K562 (cell line): Measurements from ENCODE around the gene TCIRG1. TPM values are rescaled to one million over a fixed set of nuclear protein-coding genes. Genes with fewer than 3 reads are reported as not detected.

ENCODE experiments used
- CBX3 ChIP-seq, 2 experiments: IDR thresholded peaks; 1 replicate in 1 of 2; 2 replicates in 1 of 2; pipeline ENCODE4 v1.6.1; 2012; ENCODE audit warnings: inconsistent platforms in 2 of 2, low read length in 2 of 2, borderline replicate concordance in 1 of 2, control low read depth in 1 of 2
- CREB3L1 ChIP-seq: fragments of 450-650 bp; IDR thresholded peaks from 2 replicates; pipeline ENCODE4 v1.6.1; 2014; ENCODE audit warnings: low read depth, mild to moderate bottlenecking, moderate library complexity, borderline replicate concordance
- CXXC5 ChIP-seq: fragments of 250-450 bp; sonication (Bioruptor Pico); IDR thresholded peaks from 2 replicates; pipeline ENCODE4 v1.8.0; 2022; ENCODE audit warnings: inconsistent platforms, mild to moderate bottlenecking, moderate library complexity
- DPF2 ChIP-seq: fragments of 450-650 bp; IDR thresholded peaks from 2 replicates; pipeline ENCODE4 v1.6.1; 2016
- ELF2 ChIP-seq: fragments of 250-450 bp; sonication (Bioruptor Pico); IDR thresholded peaks from 2 replicates; pipeline ENCODE4 v1.5.0; 2021; ENCODE audit warnings: mild to moderate bottlenecking
- GABPB1 ChIP-seq: sonication (generic); formaldehyde crosslinking; IDR thresholded peaks from 2 replicates; pipeline ENCODE4 v1.8.0; 2022; ENCODE audit warnings: mild to moderate bottlenecking, missing genetic modification reagents
- JUND ChIP-seq, 2 experiments: IDR thresholded peaks; 2 replicates in 1 of 2; 3 replicates in 1 of 2; pipeline ENCODE4 v1.6.1; 2011; ENCODE audit warnings: borderline replicate concordance in 2 of 2, low read depth in 2 of 2, low read length in 2 of 2, improper control_type of control experiment in 1 of 2, missing biosample characterization in 1 of 2, missing genetic modification characterization in 1 of 2, missing genetic modification reagents in 1 of 2
- MYNN ChIP-seq, 2 experiments: sonication (generic); formaldehyde crosslinking in 1 of 2; IDR thresholded peaks; 2 replicates each; pipeline versions ENCODE4 v1.5.0 to v1.6.1; 2016 to 2020; ENCODE audit warnings: antibody characterized with exemption in 1 of 2, missing genetic modification reagents in 1 of 2
- PREB ChIP-seq: sonication (generic); formaldehyde crosslinking; IDR thresholded peaks from 2 replicates; pipeline ENCODE4 v1.8.1; 2023; ENCODE audit warnings: mild to moderate bottlenecking, missing genetic modification reagents
- YY1 ChIP-seq, 3 experiments: IDR thresholded peaks; 2 replicates each; pipeline ENCODE4 v1.6.1; 2011; ENCODE audit warnings: low read length in 2 of 3, mild to moderate bottlenecking in 2 of 3, moderate library complexity in 2 of 3, borderline replicate concordance in 1 of 3, control low read depth in 1 of 3, low read depth in 1 of 3; ENCODE audit not compliant: insufficient read depth in 3 of 3, insufficient replicate concordance in 2 of 3, control insufficient read depth in 1 of 3, insufficient read length in 1 of 3; ENCODE audit errors: extremely low read depth in 1 of 3
- ZBTB40 ChIP-seq, 2 experiments: fragments of 450-650 bp in 1 of 2; sonication (generic) in 1 of 2; formaldehyde crosslinking in 1 of 2; IDR thresholded peaks; 2 replicates each; pipeline versions ENCODE4 v1.7.1 to v1.9.0; 2016 to 2022; ENCODE audit warnings: inconsistent platforms in 1 of 2, mild to moderate bottlenecking in 1 of 2, missing genetic modification reagents in 1 of 2
- ZNF583 ChIP-seq: fragments of 250-450 bp; sonication (Bioruptor Pico); IDR thresholded peaks from 2 replicates; pipeline ENCODE4 v1.4.0; 2020
- ZNF764 ChIP-seq: fragments of 250-450 bp; sonication (Bioruptor Pico); IDR thresholded peaks from 2 replicates; pipeline ENCODE4 v1.4.0; 2020; ENCODE audit warnings: low read depth, mild to moderate bottlenecking, moderate library complexity
- polyA plus RNA-seq, 8 experiments: library from polyadenylated mRNA; depleted of rRNA in 4 of 8; stranded (reverse) in 5 of 8; unstranded in 3 of 8; fragments of >200 nt; fragmentation: Nextera tagmentation in 2 of 8; fragmentation: Illumina TruSeq in 1 of 8; extraction: Ambion mirVana in 2 of 8; extraction: Trizol in 1 of 8; gene quantifications; 2 replicates each; pipeline versions ENCODE4 v1.2.1 to v1.2.3, GENCODE V29; 2011 to 2014; ENCODE audit warnings: inconsistent platforms in 1 of 8, missing spikeins in 1 of 8
- total RNA-seq, 7 experiments: library from RNA; depleted of rRNA in 6 of 7; stranded (reverse); fragments of >200 nt in 6 of 7; fragmentation: Illumina TruSeq in 2 of 7; extraction: Trizol in 2 of 7; gene quantifications; 2 replicates each; pipeline versions ENCODE4 v1.2.1 to v1.2.3, GENCODE V29; 2011 to 2021; ENCODE audit warnings: low replicate concordance in 1 of 7

Gene TCIRG1
- total and polyA plus RNA-seq, 9 of the 15 experiments (the other 6 are each of a cell fraction or from before 2014, with no cell fraction given): 0.49 to 143 (median 24.4) TPM

- no peak for TF ChIP-seq PREB (CRISPR knock-in tag)
- 0 out of 2 replicates have a peak, but pooled peaks have one; percentile 67 for TF ChIP-seq ZNF583
- peak; percentile 34; the same call in 1 of the 2 replicates for TF ChIP-seq MYNN (IDR thresholded peaks at IDR 0.05)
- TF ChIP-seq MYNN (CRISPR knock-in tag; IDR thresholded peaks at IDR 0.05): no peak
- TF ChIP-seq YY1 (IDR thresholded peaks at IDR 0.05; ENCODE audit: borderline replicate concordance in 1 of 3, control insufficient read depth in 1 of 3, extremely low read depth in 1 of 3, insufficient read depth in 3 of 3, insufficient read length in 1 of 3, insufficient replicate concordance in 2 of 3, low read depth in 1 of 3, low read length in 2 of 3): peak in 2 of 3 experiments; percentile 20 to 51
- 0 out of 2 replicates have a peak, but pooled peaks have one; percentile 20 for TF ChIP-seq DPF2
- peak; percentile 41 for TF ChIP-seq GABPB1 (CRISPR knock-in tag)
- TF ChIP-seq CREB3L1: peak; percentile 58
- TF ChIP-seq CXXC5: peak; percentile 82
- TF ChIP-seq ZBTB40 (IDR thresholded peaks at IDR 0.05): peak; percentile 58; the same call in 1 of the 2 replicates
- TF ChIP-seq ZBTB40 (CRISPR knock-in tag; IDR thresholded peaks at IDR 0.05): no peak
- peak; percentile 27; the same call in 1 of the 2 replicates for TF ChIP-seq ELF2 (CRISPR knock-in tag)
- peak in 1 of 2 experiments; percentile 51; a peak in 1 of 3 replicates for TF ChIP-seq CBX3 (IDR thresholded peaks at IDR 0.05; ENCODE audit: borderline replicate concordance in 1 of 2, low read length in 2 of 2)
- 0 out of 2 replicates have a peak, but pooled peaks have one; percentile 45 for TF ChIP-seq JUND (IDR thresholded peaks at IDR 0.05; ENCODE audit: borderline replicate concordance, low read depth, low read length)
- TF ChIP-seq JUND (tag; IDR thresholded peaks at IDR 0.05; ENCODE audit: borderline replicate concordance, low read depth, low read length): no peak; the same call in 2 of the 3 replicates
- peak; percentile 65; the same call in 1 of the 2 replicates for TF ChIP-seq ZNF764 (CRISPR knock-in tag)
Observed at GRCh38 chr11:68003846-68004550, 34.8 kb upstream of the TCIRG1 start, which contains the start of gene UNC93B1 (continued).
